Prostate gland (tissue), 2 donors: ENCODE measurements around the gene RAB28.

Source experiments
- POLR2A ChIP-seq: fragments of 450-650 bp; IDR thresholded peaks from one replicate; pipeline ENCODE4 v1.6.1; 2016; ENCODE audit warnings: antibody characterized with exemption, mild to moderate bottlenecking
- TF ChIP-seq, protein P1 (sequence below), 4 experiments: fragments of 200-600 bp in 2 of 4; fragments of 450-650 bp in 2 of 4; sonication (generic) in 2 of 4; IDR thresholded peaks; 1 replicate in 3 of 4; 2 replicates in 1 of 4; pipeline ENCODE4 v1.5.1; 2016 to 2019; ENCODE audit warnings: antibody characterized with exemption in 4 of 4, mild to moderate bottlenecking in 2 of 4, moderate library complexity in 2 of 4

DNA sequence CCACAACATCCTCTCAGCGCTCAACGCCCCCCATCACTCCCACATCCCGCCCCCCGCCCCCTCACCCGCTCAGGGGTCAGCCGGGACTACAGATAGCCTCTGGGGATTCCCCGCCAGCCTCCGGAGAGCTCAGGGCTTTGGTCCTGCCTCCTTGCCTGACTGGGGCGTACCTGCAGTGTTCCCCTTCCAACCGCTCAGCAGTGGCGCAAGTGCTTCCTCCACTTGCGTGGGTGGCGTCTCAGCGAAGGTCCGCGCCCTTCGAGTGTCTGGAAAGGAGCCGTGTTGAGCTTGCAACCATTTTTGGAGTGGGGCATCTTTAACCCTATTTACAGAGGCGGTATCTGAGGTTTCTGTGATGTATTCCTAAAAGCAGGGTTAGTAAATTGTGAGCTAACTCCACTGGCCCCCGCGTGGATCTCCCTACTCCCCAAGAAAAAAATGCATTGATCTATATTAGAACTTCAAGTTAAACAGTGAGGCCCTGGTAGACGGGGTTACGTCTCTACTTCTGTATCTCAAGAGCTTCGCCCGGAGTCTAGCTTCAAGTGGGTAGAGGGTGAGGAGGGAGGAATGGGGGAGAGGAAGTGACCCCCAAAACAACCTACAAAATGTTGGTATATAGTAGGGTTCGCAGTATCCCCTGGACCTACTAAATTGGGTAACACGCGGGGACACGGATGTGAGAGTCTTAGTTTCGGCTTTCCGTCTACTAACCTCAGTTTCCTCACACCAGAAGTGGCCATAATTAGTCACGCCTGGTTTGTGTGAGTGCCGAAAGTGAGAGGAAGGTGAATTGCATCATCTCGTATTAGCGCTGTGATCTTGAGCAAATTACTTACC is 44.1 kb upstream of the RAB28 start:
- TF ChIP-seq, protein P1, sequence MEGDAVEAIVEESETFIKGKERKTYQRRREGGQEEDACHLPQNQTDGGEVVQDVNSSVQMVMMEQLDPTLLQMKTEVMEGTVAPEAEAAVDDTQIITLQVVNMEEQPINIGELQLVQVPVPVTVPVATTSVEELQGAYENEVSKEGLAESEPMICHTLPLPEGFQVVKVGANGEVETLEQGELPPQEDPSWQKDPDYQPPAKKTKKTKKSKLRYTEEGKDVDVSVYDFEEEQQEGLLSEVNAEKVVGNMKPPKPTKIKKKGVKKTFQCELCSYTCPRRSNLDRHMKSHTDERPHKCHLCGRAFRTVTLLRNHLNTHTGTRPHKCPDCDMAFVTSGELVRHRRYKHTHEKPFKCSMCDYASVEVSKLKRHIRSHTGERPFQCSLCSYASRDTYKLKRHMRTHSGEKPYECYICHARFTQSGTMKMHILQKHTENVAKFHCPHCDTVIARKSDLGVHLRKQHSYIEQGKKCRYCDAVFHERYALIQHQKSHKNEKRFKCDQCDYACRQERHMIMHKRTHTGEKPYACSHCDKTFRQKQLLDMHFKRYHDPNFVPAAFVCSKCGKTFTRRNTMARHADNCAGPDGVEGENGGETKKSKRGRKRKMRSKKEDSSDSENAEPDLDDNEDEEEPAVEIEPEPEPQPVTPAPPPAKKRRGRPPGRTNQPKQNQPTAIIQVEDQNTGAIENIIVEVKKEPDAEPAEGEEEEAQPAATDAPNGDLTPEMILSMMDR (IDR thresholded peaks at IDR 0.05): no peak
- TF ChIP-seq POLR2A: no peak
